ENCODE measurements around the gene BCL11B. TPM values are rescaled to one million over a fixed set of nuclear protein-coding genes. Genes with fewer than 3 reads are reported as not detected.

BCL11B gene
- total and polyA plus RNA-seq, 2 donors (not counting 1 experiment from before 2014, with no cell fraction given), result 0.33 to 0.42 TPM

- H3K36me3 ChIP-seq (replicated peaks in 1 of 2; ENCODE audit: control extremely low read depth in 1 of 2, control insufficient read depth in 1 of 2, extremely low read depth in 1 of 2, insufficient read depth in 2 of 2, low read length in 1 of 2), result no peaks in the 10 kb centered on the region
- no peak overlapping the region for H3K9ac ChIP-seq (ENCODE audit: low read length)
- ATAC-seq (ENCODE audit: low read depth), result no peak
- no peak for DNase-seq
- ChIA-PET CTCF (no interaction called here), POLR2A (no interaction called here)
- Mint-ChIP-seq H3K27ac (no peak overlapping the region), H3K4me1 (no peaks in the 10 kb centered on the region), H3K9me3 (ENCODE audit: insufficient read depth) (no peaks in the 10 kb centered on the region), H3K27me3 (no peaks in the 10 kb centered on the region), H3K4me3 (no peak overlapping the region)
- no peaks in the 10 kb centered on the region for H3K4me1 ChIP-seq (ENCODE audit: control insufficient read depth in 2 of 2, insufficient read depth in 2 of 2, low read length in 2 of 2)
- no peak for TF ChIP-seq EZH2 (IDR thresholded peaks at IDR 0.05; ENCODE audit: borderline replicate concordance, insufficient read depth, low read depth, low read length, poor library complexity, severe bottlenecking)
- no peak for TF ChIP-seq CTCF (IDR thresholded peaks at IDR 0.05)
- intact Hi-C loops (cut with micrococcal nuclease), result no loop called here
- no peak overlapping the region for H3K4me3 ChIP-seq (ENCODE audit: control extremely low read depth in 1 of 5, extremely low read depth in 1 of 5, insufficient read depth in 1 of 5, low read depth in 2 of 5, low read length in 4 of 5)
- no peaks in the 10 kb centered on the region for H3K79me2 ChIP-seq (ENCODE audit: control insufficient read depth, insufficient read depth, low read length)
- no peaks in the 10 kb centered on the region for H3K27me3 ChIP-seq (replicated peaks in 1 of 4; ENCODE audit: control extremely low read depth in 1 of 4, control insufficient read depth in 3 of 4, insufficient read depth in 4 of 4, low read length in 3 of 4)
- 98% methylated on average over 29 of the region's 33 CpGs for WGBS (ENCODE audit: insufficient coverage)
- no peak overlapping the region for H2AFZ ChIP-seq (ENCODE audit: insufficient read depth, low read depth, low read length, poor library complexity, severe bottlenecking)
- no peak overlapping the region for H3K27ac ChIP-seq (ENCODE audit: low read length in 2 of 2)
- no peak overlapping the region for H3K4me2 ChIP-seq (replicated peaks; ENCODE audit: low read depth, low read length, poor library complexity, severe bottlenecking)
- H3K9me3 ChIP-seq (ENCODE audit: control extremely low read depth in 1 of 3, control insufficient read depth in 2 of 3, insufficient read depth in 1 of 3, low read length in 2 of 3), result peaks cover 0 to 19% (median 0%) of the 10 kb centered on the region in 3 donors
- H4K20me1 ChIP-seq (ENCODE audit: control insufficient read depth, insufficient read depth, low read length, poor library complexity, severe bottlenecking), result no peaks in the 10 kb centered on the region
Measured at GRCh38 chr14:99176156-99176945, 95.6 kb downstream of the BCL11B start.

GRCh38 chr14:99175331-99176155 is 96.5 kb downstream of the BCL11B start:
- no peak overlapping the region for H3K4me3 ChIP-seq (ENCODE audit: control extremely low read depth in 1 of 5, extremely low read depth in 1 of 5, insufficient read depth in 1 of 5, low read depth in 2 of 5, low read length in 4 of 5)
- peaks cover 0 to 16% (median 0%) of the 10 kb centered on the region in 3 donors for H3K9me3 ChIP-seq (ENCODE audit: control extremely low read depth in 1 of 3, control insufficient read depth in 2 of 3, insufficient read depth in 1 of 3, low read length in 2 of 3)
- CTCF ChIA-PET, result no interaction called here
- TF ChIP-seq CTCF (IDR thresholded peaks at IDR 0.05) (no peak), EZH2 (IDR thresholded peaks at IDR 0.05; ENCODE audit: borderline replicate concordance, insufficient read depth, low read depth, low read length, poor library complexity, severe bottlenecking) (no peak)
- Mint-ChIP-seq H3K27ac (no peak overlapping the region), H3K27me3 (no peaks in the 10 kb centered on the region), H3K4me1 (no peaks in the 10 kb centered on the region), H3K4me3 (no peak overlapping the region), H3K9me3 (ENCODE audit: insufficient read depth) (no peaks in the 10 kb centered on the region)
- H3K4me1 ChIP-seq (ENCODE audit: control insufficient read depth in 2 of 2, insufficient read depth in 2 of 2, low read length in 2 of 2), result no peaks in the 10 kb centered on the region
- H4K20me1 ChIP-seq (ENCODE audit: control insufficient read depth, insufficient read depth, low read length, poor library complexity, severe bottlenecking), result no peaks in the 10 kb centered on the region
- intact Hi-C loops (cut with micrococcal nuclease), result no loop called here
- H3K9ac ChIP-seq (ENCODE audit: low read length), result no peak overlapping the region
- no peaks in the 10 kb centered on the region for H3K27me3 ChIP-seq (replicated peaks in 1 of 4; ENCODE audit: control extremely low read depth in 1 of 4, control insufficient read depth in 3 of 4, insufficient read depth in 4 of 4, low read length in 3 of 4)
- H3K27ac ChIP-seq (ENCODE audit: low read length in 2 of 2), result no peak overlapping the region
- no peak overlapping the region for H3K4me2 ChIP-seq (replicated peaks; ENCODE audit: low read depth, low read length, poor library complexity, severe bottlenecking)
- POLR2A ChIA-PET, result no interaction called here
- DNase-seq (no peak), ATAC-seq (ENCODE audit: low read depth) (no peak)
- 98% methylated on average over 94 of the region's 95 CpGs for WGBS (ENCODE audit: insufficient coverage)
- no peak overlapping the region for H2AFZ ChIP-seq (ENCODE audit: insufficient read depth, low read depth, low read length, poor library complexity, severe bottlenecking)
- H3K36me3 ChIP-seq (replicated peaks in 1 of 2; ENCODE audit: control extremely low read depth in 1 of 2, control insufficient read depth in 1 of 2, extremely low read depth in 1 of 2, insufficient read depth in 2 of 2, low read length in 1 of 2), result no peaks in the 10 kb centered on the region
- no peaks in the 10 kb centered on the region for H3K79me2 ChIP-seq (ENCODE audit: control insufficient read depth, insufficient read depth, low read length)
